GM19467 (cell line): ENCODE results near the gene PAX7.

ENCODE experiments used
- ATAC-seq: cut with Tn5 transposase; IDR thresholded peaks from one replicate; pipeline ENCODE4 v1.9.1; 2021; ENCODE audit warnings: mild to moderate bottlenecking, moderate library complexity; ENCODE audit not compliant: unreplicated experiment

PAX7 gene

DNA sequence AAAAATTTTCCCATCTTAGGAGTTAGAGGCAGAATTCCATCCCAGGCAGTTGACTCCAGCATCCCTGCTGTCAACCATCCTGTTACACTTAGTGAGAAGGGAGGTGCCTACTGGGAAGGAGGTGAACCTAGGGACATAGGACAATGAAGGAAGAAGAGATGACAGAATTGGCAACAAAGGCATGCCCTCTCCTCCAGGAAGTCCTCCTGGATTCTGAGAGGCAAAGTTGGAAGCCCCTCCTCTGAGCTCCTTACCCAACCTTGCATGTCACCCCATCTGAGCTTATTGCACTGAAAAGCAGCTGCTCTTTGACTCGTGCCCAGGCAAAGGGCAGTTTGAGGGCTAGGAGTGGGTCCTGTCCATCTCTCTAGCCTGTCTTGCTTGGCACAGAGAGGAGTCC, 66.9 kb downstream of the PAX7 start:
- no peak for ATAC-seq

DNA sequence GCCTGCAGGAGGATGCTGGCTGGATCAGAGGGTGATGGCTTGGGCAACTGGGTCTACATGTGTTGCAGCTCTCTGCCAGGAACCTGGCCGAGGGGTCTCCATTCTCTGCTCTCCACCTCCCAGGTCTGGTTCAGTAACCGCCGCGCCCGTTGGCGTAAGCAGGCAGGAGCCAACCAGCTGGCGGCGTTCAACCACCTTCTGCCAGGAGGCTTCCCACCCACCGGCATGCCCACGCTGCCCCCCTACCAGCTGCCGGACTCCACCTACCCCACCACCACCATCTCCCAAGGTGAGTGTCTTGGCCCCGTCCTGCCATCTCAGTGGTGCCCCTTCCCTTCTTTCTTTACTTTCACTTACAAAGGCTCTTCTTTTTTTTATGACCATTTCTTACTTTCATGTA, 69.9 kb downstream of the PAX7 start:
- no peak for ATAC-seq

DNA sequence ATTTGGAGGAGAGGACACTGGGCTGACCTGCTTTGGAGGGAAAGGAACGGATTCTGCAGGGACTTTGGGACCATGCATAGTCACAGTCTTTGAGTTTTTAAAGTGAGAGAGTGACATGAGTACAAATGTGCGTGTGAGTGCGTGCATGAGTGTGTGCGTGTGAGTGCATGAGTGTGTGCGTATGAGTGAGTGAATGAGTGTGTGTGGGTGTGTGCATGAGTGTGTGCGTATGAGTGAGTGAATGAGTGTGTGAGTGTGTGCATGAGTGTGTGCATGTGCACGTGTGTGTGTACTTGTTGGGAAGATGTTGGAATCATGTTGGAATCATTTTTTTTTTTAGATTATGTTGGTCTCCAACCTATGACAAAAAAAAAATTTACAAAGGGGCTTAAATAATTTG, 70.5 kb downstream of the PAX7 start:
- no peak for ATAC-seq

- no peak for ATAC-seq
Observed at GRCh38 chr1:18703041-18703621, 72.5 kb downstream of the PAX7 start.

DNA sequence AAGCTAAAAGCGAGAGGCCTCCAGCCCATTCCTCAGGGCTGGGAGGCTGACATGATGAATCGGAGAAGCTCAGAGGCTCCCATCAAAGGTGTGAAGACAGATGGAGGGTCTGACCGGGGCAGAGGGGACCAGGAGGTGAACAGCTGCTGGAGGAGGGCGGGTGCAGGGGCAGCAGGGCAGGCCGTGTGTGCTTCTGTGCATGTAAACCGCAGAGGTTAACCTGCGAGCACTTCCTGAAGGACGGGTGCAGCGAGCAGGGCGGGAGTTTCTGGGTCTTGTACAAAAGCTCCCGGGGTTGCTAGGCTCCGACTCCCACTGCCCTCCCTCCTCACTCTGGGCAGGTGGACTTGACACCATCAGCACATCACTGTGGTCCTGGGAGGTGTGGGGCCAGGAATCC, 75.2 kb downstream of the PAX7 start:
- no peak for ATAC-seq

- no peak for ATAC-seq
Observed at GRCh38 chr1:18707696-18708257, 77.1 kb downstream of the PAX7 start.

GRCh38 chr1:18710002-18710401, 79.4 kb downstream of the PAX7 start:
- ATAC-seq: no peak

DNA sequence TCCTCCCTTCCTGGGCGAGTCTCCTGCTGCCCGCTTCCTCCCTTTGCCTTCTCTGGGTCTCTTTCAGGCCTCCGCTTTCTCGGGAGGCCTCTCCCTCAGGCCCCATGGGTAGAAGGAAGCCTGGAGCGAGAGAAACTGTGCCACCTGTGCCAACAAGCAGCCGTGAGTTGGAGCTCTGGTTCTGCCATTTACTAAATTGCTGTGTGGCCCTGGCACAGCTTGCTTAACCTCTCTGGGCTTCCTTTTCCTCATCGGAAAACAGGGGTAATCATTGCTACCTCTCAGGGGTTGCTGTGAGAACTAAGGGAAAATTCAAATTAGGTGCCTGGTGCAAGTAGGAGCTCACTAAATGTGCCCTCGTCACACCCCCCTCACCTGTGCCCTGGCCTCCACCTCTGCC, 80.4 kb downstream of the PAX7 start:
- ATAC-seq: no peak

DNA sequence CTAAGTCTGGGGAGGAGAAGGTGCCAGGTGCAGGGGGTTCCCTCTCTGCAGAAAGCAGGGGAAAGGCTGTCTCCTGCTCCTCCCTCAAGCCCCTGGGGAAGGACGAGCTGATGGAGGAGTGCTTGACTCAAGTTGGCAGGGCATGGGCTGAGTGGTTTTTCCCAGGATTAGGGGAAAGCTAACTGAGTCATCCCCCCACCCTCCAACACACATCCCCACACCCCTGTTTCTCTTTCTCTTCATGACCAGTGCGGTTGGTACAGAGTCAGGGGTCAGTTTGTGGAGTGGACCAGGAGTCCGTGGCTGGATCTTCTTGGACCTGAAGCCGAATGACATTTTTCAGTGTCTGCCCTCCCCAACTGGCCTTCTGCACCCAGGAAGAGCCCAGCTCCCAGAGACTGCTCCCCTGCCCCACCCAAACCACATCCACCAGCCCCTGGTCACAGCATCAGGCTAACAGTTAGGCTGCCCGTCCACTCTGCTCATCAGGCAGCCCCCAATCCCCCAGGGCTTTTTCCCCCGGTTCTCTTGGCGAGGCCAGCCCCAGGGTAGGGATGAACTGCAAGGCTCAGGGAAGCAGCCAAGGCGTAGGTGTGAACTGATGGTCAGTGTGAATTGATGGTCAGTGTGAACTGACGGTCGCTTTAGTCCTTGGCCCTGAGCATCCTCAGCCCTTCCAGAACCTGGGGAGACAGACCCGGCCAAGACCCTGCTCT, 81.0 kb downstream of the PAX7 start:
- ATAC-seq: no peak

GRCh38 chr1:18712252-18712600, 81.6 kb downstream of the PAX7 start:
- ATAC-seq: no peak

GRCh38 chr1:18714404-18715175, 83.9 kb downstream of the PAX7 start:
- no peak for ATAC-seq

DNA sequence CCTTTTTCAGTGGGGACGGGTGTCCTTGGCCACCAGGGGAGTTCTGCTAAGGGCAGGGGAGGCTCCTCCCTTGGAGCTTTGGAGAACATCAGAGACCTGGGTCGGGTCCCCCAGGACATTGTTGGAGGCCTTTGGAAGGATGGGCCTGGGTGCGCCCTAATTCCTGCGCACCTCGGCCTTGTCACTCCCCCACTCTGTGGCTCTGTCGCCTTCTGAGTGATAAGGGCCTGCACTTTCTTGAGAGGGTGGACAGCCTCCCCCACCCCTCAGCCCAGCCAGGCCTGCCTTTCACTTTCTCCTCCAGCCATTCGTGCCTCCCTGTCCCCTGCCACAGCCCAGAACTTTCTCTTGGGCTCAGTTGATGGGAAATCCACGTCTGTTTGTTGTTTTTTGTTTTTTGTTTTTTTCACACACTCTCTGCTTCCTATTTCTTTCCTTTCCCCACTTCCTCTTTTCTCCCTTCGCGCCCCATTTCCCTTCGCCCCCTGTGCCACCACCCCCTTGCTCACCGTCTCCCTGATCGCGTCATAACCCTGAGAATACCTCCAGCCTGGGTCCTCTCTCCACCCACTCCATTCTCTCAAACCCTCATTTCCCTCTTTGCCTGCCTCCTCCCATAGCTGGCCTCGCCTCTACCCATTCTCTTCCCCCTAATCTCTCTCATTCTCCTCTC, 85.6 kb downstream of the PAX7 start:
- no peak for ATAC-seq

GRCh38 chr1:18716785-18717678, 86.4 kb downstream of the PAX7 start:
- no peak for ATAC-seq

GRCh38 chr1:18719786-18720451, 89.3 kb downstream of the PAX7 start:
- ATAC-seq: no peak

DNA sequence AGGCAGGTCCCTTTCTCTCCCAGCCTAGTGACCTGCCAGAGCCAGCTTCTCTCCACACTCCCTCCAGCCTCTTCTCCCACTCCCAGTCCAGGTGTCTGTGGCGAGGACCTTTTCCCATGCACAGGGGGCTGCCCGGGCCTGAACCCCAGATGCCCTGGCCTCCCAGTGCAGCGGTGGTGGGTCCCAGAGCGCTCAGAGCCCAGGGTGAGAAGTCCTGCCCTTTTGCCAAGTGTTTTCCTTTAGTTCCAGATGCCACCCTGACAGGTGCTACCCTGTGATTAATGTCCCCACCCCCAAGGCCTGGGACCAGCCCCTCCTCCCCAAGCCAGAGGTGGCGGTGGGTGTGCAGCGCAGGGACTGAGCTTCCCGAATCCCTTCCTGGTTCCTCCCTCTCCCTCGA, 90.4 kb downstream of the PAX7 start:
- no peak for ATAC-seq

DNA sequence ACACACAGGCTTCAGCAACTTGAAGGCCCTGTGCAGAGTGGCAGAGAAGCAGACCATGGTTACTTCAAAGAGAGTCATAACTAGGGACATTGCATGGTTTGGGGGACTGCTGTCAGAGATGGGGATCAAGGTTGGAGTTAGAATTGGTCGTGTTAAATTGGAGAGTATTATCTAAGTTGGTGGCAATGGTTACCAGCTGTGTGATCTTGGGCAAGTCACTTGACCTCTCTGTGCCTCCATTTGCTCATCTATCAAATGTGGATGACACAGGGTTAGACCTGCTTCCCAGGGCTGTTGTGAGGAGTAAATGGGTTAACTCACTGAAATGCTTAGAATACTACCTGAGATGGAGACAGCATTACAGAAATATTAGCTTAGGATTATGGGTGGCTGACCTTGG, 91.1 kb downstream of the PAX7 start:
- no peak for ATAC-seq

DNA sequence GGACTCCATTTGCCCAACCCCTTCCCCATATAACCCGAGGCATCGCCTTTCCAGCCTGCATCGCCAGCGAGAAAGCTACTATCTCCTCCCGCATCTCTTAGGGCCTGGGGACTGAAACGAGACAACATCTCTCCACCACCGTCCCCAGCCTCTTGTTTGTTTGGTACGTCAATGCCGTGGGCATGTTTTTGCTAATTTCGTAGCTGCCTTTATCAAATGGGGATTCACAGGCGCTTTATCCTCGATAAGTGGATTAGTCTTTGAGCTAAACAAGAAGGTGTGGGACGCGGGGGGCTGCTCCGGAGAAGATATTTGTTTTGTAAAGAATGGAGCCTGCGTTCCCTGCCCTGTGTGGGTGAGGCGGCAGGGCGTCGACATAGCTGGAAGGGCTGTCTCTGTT, 91.6 kb downstream of the PAX7 start:
- ATAC-seq: no peak

DNA sequence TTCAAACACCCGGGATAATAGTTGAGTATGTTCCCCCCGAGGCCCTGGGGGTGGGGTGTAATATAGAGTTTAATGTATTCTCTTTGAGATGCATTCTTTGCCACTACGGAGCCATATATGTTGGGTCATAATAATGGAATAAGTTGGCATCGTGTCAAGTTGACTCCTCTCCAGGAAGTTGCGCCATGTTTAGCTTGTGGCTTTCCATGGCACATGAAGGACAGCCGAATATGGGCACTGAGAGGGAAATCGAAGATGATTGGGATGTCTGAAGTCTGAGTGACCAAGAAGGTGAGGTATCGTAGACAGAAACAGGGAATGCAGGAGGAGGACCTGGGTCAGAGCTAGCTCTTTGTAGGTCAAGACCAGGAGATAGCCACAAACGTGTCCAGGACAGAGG, 92.6 kb downstream of the PAX7 start:
- no peak for ATAC-seq

GRCh38 chr1:18723701-18724411, 93.2 kb downstream of the PAX7 start:
- no peak for ATAC-seq
